Activated CD4-positive, CD25-positive, alpha-beta regulatory T cell treated with anti-CD3 and anti-CD28 coated beads, Interleukin-2, amount 50 U/mL, for 72 hours (primary cell): ENCODE results near the gene CSPG4.
"Not testable (repeated sequence)": the region's sequence is repeated elsewhere in the genome, so short reads cannot be mapped to it uniquely, and the experiment has no call there.

ENCODE experiments used
- DNase-seq: peaks from one replicate; pipeline ENCODE4 v3.0.0; 2021

The CSPG4 gene

DNA sequence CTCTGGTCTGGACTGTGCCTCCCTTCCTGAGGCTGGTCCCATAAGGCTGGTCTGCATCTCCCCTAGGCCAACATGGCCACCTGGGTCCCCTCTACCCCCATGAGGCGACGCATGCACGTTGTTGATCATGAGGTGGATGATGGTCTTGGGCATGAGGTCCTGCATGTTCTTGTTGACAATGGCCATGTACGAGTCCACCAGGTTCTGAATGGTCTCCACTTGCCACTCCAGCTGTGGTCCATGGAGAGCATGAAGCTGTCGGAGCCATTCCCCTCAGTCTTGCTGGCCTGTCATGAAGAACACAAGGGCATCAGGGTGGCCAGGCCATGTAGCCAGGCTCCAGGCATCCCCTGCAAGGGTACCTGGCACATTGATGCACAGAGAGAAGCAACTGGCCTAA, 27.1 kb upstream of the CSPG4 start:
- no peak for DNase-seq

DNA sequence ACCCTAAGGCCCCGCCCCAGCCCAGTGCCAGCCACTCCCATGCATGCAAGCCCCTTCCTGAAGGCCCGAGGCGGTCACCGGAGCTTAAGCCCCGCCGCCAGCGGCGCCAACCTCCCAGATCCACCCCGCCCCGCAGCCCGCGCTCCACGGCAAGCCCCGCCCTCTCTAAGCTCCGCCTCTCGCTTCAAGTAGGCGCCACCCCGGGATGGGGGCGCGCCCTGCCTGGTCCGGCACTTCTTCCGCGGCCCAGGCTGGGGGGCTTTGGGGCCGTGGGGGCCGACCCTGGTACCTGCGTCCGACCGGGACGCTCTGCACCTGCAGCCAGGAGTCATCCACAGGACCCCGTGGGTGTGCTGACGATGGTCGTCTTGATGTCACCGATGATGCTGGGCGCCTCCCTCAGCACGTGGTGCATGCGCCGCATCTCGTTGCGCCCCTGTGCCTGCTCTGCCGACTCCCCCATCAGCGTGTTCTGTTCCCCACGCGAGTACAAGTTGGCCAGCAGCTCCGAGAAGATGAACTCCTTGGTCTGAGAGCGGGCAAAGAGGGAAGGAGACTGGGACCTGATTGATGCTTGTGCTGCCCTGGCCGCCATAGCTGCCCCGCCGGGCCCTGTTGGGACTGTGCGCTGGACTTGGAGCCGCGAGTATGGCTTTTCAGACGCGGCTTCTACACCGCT, 26.1 kb upstream of the CSPG4 start:
- DNase-seq: peak; percentile 89

DNA sequence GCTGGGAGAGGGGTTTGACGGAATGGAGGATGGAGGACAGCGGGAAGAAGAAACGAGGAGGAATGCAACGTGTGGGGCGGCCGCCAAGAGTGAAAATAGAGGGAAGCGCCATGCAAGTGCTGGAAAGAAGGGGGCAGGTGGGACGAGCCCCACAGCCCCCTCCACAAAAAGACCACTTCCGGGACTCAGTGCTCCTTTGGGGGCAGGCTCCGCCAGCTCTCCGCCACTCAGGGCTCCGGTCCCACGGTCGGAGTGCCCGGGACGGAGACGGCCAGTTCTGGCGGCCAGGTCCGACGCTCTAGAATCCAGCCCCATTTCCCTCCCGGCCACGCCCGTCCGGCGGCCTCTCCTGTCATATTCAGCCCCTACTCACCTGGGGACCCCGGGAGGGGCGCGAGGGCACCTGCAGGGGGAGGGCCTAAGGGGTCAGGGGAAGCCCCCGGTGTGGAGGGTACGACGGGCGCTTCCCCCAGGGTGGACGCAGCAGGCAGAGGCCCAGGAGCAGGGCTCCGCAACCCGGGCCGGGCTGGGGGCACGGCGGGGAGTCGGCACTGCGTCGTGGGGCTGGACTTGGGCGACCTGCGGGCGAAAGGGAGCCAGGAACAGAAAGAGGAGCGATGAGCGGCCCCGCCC, 25.5 kb upstream of the CSPG4 start:
- DNase-seq: no peak

DNA sequence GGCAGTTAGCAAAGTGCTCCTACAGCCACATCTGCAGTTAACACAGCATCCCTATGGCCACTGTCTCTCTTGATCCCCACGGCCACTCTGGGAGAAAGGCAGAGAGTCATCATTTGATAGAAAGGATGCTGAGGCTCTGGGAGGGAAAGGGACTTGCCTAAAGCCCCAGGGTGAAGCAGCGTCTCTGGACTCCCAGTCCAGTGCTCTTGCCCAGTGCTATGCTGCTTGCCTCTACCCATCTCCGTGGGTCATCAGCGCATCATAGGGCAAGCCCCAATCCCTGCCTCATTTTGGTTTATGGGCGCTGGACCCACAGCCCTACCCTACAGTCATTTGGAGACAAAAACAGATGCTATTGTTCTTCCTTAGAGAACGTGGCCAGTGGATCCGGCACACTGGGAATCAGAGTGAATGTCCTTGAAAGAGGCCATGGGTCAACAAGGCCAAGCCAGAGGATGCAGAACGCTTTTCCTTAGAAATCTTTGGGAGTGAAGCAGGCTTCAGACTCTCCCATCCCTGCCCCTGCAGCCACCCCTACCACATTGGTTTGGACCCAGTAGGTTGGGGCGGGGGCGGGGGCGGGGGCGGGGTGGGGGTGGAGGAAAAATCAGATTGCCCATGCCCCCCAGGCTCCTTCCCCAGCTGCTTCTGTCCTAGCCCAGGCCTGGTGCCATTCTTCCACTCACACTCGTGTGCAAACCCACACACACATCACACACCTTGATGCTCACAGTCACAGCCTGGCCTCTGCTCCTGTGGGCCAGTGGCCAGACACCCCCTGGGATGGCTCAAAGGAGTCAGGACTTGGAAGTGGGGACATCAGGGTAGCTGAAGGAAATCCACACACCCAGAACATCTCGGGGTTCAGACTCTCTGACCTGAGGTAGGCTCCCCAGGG, 24.7 kb upstream of the CSPG4 start:
- not testable (repeated sequence) for DNase-seq

DNA sequence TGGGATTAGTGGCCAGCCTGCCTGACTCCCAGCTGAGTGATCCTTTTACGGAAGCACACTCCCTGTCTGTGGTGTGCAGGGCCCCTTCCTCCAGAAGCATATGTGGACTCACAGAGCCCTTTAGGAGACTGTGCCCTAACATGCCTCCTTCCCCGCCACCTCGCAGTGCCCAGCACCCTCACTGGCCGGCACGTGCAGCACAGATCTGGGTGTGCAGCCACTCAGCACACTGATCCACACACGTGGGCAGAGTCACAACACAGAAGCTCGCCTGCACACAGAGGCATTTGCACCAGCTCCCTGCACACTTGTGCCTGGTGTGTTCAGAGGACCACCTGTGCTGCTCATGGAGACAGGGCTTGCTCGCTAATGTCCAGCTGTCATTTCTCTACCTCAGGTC, 23.6 kb upstream of the CSPG4 start:
- DNase-seq: no peak

DNA sequence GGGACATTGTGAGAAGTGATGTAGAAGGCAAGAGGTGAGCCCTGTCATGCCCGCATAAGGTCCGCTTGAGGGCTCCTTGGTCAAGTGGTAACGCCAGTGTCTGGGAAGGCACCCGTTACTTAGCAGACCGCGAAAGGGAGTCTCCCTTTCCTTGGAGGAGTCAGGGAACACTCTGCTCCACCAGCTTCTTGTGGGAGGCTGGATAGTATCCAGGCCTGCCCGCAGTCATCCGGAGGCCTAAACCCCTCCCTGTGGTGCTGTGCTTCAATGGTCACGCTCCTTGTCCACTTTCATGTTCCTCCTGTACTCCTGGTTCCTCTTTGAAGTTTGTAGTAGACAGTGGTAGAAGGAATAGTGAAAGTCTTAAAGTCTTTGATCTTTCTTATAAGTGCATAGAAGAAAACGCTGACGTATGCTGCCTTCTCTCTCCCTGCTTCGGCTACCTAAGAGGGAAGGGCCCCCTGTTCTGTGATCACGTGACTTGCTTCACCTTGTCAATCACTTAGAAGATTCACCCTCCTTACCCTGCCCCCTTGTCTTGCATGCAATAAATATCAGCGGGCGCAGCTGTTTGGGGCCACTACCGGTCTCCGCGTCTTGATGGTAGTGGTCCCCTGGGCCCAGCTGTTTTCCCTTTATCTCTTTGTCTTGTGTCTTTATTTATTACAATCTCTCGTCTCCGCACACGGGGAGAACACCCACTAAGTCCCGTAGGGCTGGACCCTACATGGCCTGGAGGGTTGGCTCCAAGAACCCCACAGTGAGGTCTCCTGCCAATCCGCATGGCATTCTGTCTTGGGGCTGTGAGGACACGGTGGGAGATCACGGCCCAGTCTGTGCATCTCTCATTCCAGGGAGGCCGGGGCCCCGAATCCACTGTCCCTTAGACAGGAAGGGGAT, 22.5 kb upstream of the CSPG4 start:
- not testable (repeated sequence) for DNase-seq

DNA sequence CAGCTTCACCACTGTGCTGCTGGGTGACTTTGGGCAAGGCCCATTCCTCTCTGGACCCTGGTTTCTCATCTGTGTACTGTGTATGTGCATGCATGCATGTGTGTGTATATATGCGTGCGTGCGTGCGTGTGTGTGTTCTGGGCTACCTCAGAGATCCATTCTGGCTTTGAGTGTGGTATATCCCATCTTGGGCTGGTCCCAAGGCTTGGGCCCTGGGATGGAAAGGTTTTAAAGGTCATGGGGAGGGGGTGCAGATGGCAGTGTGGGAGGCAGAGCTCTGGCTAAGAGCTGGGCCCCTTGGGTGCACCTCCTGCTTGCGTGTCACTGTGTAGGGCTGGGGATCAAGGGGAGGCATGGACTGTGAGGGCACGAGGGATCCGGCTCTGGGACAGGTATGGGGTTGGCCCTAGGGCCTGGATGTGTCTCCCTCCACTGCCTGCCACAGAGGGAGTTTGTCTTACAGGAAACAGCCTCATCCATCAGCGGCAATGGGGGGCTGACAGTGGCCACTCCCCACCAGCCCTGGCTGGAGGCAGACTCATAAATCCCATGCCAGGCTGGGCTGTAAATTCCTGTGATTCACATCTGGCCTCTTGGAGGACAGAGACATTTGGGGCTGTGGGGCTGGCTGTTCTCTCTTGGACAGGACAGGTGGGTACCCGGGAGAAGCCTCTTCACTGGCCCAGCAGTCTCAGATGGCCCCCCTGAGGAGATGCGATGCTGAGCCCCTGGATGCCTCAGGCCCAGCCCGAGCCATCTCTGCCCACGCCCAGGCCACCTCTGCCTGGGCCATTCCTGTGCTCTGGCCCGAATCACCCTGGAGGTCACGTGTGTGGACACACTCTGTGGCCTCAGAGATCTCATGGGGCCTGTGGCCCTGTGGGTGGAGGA, 21.4 kb upstream of the CSPG4 start:
- DNase-seq: no peak

GRCh38 chr15:75732809-75733451, 20.3 kb upstream of the CSPG4 start:
- peak; percentile 59 for DNase-seq

DNA sequence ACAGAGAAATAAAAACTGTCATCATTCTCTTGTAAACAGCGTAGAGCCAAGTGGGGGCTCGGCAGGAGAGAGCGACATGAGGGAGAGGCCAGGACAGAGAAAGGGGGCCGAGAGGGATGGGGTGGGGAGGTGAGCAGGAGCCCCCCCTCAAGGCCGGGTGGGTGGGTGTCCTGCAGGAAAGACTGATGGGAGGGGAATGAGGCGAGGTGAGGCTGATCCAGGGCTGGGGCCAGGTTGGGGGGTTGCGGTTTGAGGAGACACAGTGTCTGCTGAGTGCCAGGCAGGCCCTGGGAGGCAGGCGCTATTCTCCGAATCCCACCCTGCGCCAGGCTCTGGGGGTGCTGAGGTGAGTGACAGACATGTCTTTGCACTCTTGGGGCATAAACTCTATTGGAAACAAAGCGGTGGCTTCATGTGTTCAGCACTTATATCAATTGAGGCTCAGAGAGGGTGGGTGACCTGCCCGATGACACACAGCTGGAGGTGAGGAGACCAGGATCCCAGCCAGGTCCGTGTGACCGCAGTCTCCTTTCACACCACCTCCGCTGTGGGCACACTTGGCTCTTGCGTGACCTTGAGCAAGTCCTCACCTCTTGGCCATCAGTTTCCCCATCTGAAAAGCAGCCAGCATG, 19.6 kb upstream of the CSPG4 start:
- DNase-seq: no peak

- no peak for DNase-seq
Observed at GRCh38 chr15:75731248-75732151, 18.9 kb upstream of the CSPG4 start.

GRCh38 chr15:75730376-75731247, 18.0 kb upstream of the CSPG4 start:
- not testable (repeated sequence) for DNase-seq

GRCh38 chr15:75729326-75730069, 16.9 kb upstream of the CSPG4 start:
- DNase-seq: no peak

DNA sequence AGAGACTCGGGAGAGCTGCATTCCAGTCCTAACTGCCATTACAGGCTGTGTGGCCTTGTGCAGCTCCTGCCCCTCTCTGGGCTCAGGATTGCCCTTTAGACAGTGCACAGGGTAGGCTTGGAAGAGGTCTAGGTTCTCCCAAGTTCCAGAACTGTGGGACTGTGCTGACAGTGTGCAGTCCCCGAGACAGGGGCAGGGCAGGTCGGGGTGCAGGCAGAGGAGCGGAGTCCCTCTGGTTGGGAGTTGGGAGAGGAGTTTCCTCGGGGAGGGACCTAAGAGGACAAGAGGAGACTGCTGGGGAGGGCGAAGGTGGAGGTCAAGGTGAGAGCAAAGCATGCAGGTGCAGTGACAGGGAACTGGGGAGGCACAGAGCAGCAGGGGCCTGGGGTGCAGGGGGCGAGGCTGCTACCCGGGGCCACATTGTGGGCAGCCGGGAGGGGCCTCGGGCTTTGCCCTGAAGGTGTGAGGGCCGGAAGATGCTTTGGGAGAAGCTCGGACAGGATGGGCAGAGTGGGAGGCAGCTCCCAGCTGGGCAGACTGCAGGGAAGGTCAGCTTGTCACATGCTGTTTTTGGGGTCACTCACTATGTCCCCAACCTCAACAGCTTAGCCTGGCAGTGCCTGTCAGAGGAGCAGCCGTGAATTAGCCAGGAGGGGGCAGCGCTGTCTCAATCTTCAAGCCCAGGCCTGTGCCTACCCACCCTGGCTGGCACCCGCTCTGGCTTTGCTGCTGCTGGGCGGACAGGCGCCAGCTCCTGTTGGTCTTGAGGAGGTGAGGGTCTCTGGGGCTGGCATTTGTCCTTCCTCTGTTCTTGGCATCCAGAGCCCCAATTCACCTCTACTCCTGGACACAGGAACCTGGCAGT, 15.4 kb upstream of the CSPG4 start:
- DNase-seq: peak; percentile 67

- no peak for DNase-seq
Observed at GRCh38 chr15:75727031-75727531, 14.4 kb upstream of the CSPG4 start.

- DNase-seq: no peak
Observed at GRCh38 chr15:75725719-75726607, 13.3 kb upstream of the CSPG4 start.
